Hepatocyte (in vitro differentiated cells): ENCODE measurements around the gene ALDH2. TPM values are rescaled to one million over a fixed set of nuclear protein-coding genes. Genes with fewer than 3 reads are reported as not detected.

ENCODE experiments used
- DNase-seq: peaks from one replicate; pipeline ENCODE4 v3.0.0-alpha.2; 2016; ENCODE audit warnings: low spot score
- H2AFZ ChIP-seq: fragments of 200-600 bp; sonication (generic); 2 replicates; pipeline ENCODE4 v1.6.0; 2016; ENCODE audit warnings: antibody characterized with exemption, mild to moderate bottlenecking
- H3K27ac ChIP-seq: fragments of 200-600 bp; sonication (generic); 2 replicates; pipeline ENCODE4 v1.5.1; 2016; ENCODE audit warnings: mild to moderate bottlenecking
- H3K27me3 ChIP-seq: fragments of 200-600 bp; sonication (generic); 2 replicates; pipeline ENCODE4 v1.6.1; 2016
- H3K36me3 ChIP-seq: fragments of 200-600 bp; sonication (generic); replicated peaks from 2 replicates; pipeline ENCODE4 v1.5.1; 2016; ENCODE audit warnings: low read depth; ENCODE audit not compliant: insufficient read depth
- H3K4me1 ChIP-seq: fragments of 200-600 bp; sonication (generic); 2 replicates; pipeline ENCODE4 v1.5.1; 2016; ENCODE audit warnings: mild to moderate bottlenecking, moderate library complexity; ENCODE audit not compliant: insufficient read depth
- H3K4me2 ChIP-seq: fragments of 200-600 bp; sonication (generic); 2 replicates; pipeline ENCODE4 v1.6.0; 2016
- H3K4me3 ChIP-seq: fragments of 200-600 bp; sonication (generic); 2 replicates; pipeline ENCODE4 v1.5.1; 2016; ENCODE audit warnings: mild to moderate bottlenecking
- H3K79me2 ChIP-seq: fragments of 200-600 bp; sonication (generic); 2 replicates; pipeline ENCODE4 v1.6.0; 2017; ENCODE audit warnings: mild to moderate bottlenecking
- H3K9me2 ChIP-seq: fragments of 200-600 bp; sonication (generic); replicated peaks from 2 replicates; pipeline ENCODE4 v1.6.0; 2017; ENCODE audit warnings: mild to moderate bottlenecking; ENCODE audit not compliant: insufficient read depth
- H3K9me3 ChIP-seq: fragments of 200-600 bp; sonication (generic); 2 replicates; pipeline ENCODE4 v1.5.1; 2016; ENCODE audit warnings: low read depth, mild to moderate bottlenecking
- H4K20me1 ChIP-seq: fragments of 200-600 bp; sonication (generic); 2 replicates; pipeline ENCODE4 v1.6.0; 2016; ENCODE audit warnings: mild to moderate bottlenecking; ENCODE audit not compliant: insufficient read depth, poor library complexity, severe bottlenecking
- EZH2 ChIP-seq: fragments of 200-600 bp; sonication (generic); IDR thresholded peaks from 2 replicates; pipeline ENCODE4 v1.6.1; 2016; ENCODE audit warnings: antibody characterized with exemption, mild to moderate bottlenecking, borderline replicate concordance
- EZH2phosphoT487 ChIP-seq: fragments of 200-600 bp; sonication (generic); IDR thresholded peaks from one replicate; pipeline ENCODE4 v1.6.1; 2018; ENCODE audit warnings: antibody characterized with exemption, mild to moderate bottlenecking, low read depth, moderate library complexity; ENCODE audit not compliant: unreplicated experiment, severe bottlenecking
- WGBS: methylation state at CpG from one replicate; pipeline ENCODE4 v1.1.6; 2016; ENCODE audit warnings: low lambda C conversion rate; ENCODE audit errors: missing lambda C conversion rate; 5-methylcytosine and 5-hydroxymethylcytosine counted together
- polyA plus RNA-seq: library from polyadenylated mRNA; unstranded; fragments of >200 nt; fragmentation: Nextera tagmentation; extraction: Ambion mirVana; gene quantifications from 2 replicates; pipeline ENCODE4 v1.2.1, GENCODE V29; 2016
- total RNA-seq: library from RNA; depleted of rRNA; stranded (reverse); fragments of >200 nt; gene quantifications from 2 replicates; pipeline ENCODE4 v1.2.3, GENCODE V29; 2014
- TF ChIP-seq, protein P1 (sequence below): fragments of 200-600 bp; sonication (generic); IDR thresholded peaks from 2 replicates; pipeline ENCODE4 v1.5.1; 2016; ENCODE audit warnings: antibody characterized with exemption, mild to moderate bottlenecking; ENCODE audit not compliant: poor library complexity

The ALDH2 gene
- total and polyA plus RNA-seq, 2 experiments from 2014 or later, result 126 to 203 TPM

DNA sequence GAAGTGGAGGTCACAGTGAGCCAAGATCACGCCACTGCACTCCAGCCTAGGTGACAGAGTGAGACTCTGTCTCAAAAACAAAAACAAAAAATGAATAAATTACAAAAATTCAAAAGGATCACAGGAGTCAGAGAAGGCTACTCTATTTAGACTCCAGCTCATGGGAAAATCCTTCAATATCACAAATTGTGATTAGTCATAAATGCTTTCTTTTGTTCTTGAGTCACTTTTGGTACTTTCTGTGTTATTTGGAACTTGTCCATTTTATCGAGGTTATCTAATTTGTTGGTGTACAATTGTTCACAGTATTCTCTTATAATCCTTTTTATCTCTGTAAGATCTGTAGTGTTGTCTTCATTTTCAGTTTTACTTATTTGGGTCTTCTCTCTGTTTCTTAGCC is 18.9 kb downstream of the ALDH2 start:
- Histone ChIP-seq H3K79me2 (peaks cover 26% of the 10 kb centered on the region), H3K9me2 (no peaks in the 10 kb centered on the region), H2AFZ (no peak overlapping the region), H3K9me3 (no peaks in the 10 kb centered on the region), H3K27me3 (no peaks in the 10 kb centered on the region), H3K4me2 (no peak overlapping the region), H3K36me3 (no peaks in the 10 kb centered on the region), H3K4me1 (peaks cover 3% of the 10 kb centered on the region), H3K27ac (no peak overlapping the region), H3K4me3 (no peak overlapping the region), H4K20me1 (no peaks in the 10 kb centered on the region)
- DNase-seq, result no peak
- TF ChIP-seq EZH2phosphoT487, result no peak
- TF ChIP-seq EZH2, result no peak
- TF ChIP-seq, protein P1, sequence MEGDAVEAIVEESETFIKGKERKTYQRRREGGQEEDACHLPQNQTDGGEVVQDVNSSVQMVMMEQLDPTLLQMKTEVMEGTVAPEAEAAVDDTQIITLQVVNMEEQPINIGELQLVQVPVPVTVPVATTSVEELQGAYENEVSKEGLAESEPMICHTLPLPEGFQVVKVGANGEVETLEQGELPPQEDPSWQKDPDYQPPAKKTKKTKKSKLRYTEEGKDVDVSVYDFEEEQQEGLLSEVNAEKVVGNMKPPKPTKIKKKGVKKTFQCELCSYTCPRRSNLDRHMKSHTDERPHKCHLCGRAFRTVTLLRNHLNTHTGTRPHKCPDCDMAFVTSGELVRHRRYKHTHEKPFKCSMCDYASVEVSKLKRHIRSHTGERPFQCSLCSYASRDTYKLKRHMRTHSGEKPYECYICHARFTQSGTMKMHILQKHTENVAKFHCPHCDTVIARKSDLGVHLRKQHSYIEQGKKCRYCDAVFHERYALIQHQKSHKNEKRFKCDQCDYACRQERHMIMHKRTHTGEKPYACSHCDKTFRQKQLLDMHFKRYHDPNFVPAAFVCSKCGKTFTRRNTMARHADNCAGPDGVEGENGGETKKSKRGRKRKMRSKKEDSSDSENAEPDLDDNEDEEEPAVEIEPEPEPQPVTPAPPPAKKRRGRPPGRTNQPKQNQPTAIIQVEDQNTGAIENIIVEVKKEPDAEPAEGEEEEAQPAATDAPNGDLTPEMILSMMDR, result no peak
- 91% methylated on average over 2 of the region's 2 CpGs for WGBS

DNA sequence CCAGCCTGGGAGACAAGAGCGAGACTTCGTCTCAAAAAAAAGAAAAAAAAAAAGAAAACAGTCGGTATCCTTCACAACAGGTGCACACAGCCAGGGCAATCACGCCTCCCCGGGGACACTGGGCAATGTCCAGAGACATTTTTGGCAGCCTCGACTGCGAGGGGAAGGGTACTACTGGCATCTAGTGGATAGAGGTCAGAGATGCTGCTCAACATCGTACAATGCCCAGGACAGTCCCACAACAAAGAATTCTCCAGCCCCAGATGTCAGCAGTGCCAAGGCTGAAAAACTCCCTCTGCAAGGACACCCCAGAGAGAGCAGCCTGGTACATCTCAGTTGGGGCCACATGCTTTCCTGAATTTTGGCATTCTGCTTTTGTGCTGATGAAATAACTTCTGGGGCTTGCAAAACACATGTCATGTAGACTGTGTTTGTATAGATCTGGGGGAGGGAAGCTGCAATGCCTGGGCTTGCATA is 21.5 kb downstream of the ALDH2 start:
- Histone ChIP-seq H3K27ac (no peak overlapping the region), H2AFZ (no peak overlapping the region), H3K9me3 (no peaks in the 10 kb centered on the region), H3K27me3 (no peaks in the 10 kb centered on the region), H3K4me2 (no peak overlapping the region), H4K20me1 (no peaks in the 10 kb centered on the region), H3K4me3 (no peak overlapping the region), H3K4me1 (no peaks in the 10 kb centered on the region), H3K79me2 (peaks cover 6% of the 10 kb centered on the region), H3K9me2 (no peaks in the 10 kb centered on the region), H3K36me3 (no peaks in the 10 kb centered on the region)
- peak; percentile 37 for DNase-seq
- TF ChIP-seq EZH2, result no peak
- TF ChIP-seq, protein P1, result no peak
- WGBS, result 76% methylated on average over 6 of the region's 8 CpGs

DNA sequence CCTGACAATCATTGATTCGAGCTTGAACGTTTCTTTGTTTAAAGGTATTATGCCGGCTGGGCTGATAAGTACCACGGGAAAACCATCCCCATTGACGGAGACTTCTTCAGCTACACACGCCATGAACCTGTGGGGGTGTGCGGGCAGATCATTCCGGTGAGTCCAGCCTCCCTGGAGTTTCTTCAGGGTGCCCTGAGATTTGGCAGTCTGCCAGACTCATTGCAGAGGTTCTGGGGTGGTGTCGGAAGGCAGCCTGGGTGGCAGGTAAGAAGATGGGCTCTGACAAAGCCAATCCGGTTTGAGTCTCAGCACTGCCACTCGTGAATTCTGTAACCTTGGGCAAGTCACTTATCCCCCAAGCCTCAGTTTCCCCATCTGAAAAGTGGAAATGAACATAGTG is 23.0 kb downstream of the ALDH2 start:
- H3K27ac ChIP-seq, result no peak overlapping the region
- no peak overlapping the region for H3K4me3 ChIP-seq
- no peaks in the 10 kb centered on the region for H3K27me3 ChIP-seq
- no peaks in the 10 kb centered on the region for H3K36me3 ChIP-seq
- 87% methylated on average over 11 of the region's 11 CpGs for WGBS
- peaks cover 3% of the 10 kb centered on the region for H3K79me2 ChIP-seq
- TF ChIP-seq EZH2phosphoT487 (no peak), EZH2 (no peak)
- TF ChIP-seq, protein P1, result no peak
- H4K20me1 ChIP-seq, result no peaks in the 10 kb centered on the region
- H3K4me1 ChIP-seq, result no peaks in the 10 kb centered on the region
- H3K9me3 ChIP-seq, result no peaks in the 10 kb centered on the region
- no peak overlapping the region for H3K4me2 ChIP-seq
- H3K9me2 ChIP-seq, result no peaks in the 10 kb centered on the region
- no peak for DNase-seq
- H2AFZ ChIP-seq, result no peak overlapping the region

DNA sequence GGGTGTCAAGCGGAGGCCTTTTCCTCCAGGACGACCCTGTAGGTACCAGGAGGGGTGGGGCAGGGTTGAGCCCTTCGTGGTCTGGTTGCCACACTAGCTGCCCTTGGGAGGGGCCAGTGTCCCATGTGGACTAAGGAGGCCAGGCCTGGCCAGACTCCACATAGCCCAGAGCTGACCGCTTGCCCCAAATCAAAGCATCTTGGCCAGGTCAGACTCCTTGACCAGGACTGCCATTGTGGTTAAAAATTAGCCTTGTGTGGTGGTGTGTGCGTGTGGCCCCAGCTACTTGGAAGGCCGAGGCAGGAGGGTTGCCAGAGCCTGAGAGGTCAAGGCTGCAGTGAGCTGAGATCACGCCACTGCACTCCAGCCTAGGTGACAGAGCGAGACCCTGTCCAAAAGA is 24.8 kb downstream of the ALDH2 start:
- Histone ChIP-seq H4K20me1 (no peaks in the 10 kb centered on the region), H3K79me2 (no peaks in the 10 kb centered on the region), H3K36me3 (no peaks in the 10 kb centered on the region), H3K4me3 (no peak overlapping the region), H3K4me1 (no peaks in the 10 kb centered on the region), H2AFZ (no peak overlapping the region), H3K9me2 (no peaks in the 10 kb centered on the region), H3K9me3 (no peaks in the 10 kb centered on the region), H3K27ac (no peak overlapping the region), H3K4me2 (no peak overlapping the region), H3K27me3 (no peaks in the 10 kb centered on the region)
- 89% methylated on average over 8 of the region's 8 CpGs for WGBS
- no peak for DNase-seq
- TF ChIP-seq EZH2phosphoT487 (no peak), EZH2 (no peak)
- TF ChIP-seq, protein P1, result no peak
